Coronary artery (tissue), 2 donors: ENCODE data around the gene TTC31.
A peak's percentile ranks its signal among the peaks of the same experiment; 100 is the strongest.

Experiments used
- DNase-seq: peaks from one replicate; pipeline ENCODE4 v3.0.0-alpha.2; 2017; ENCODE audit warnings: low spot score
- H3K27ac ChIP-seq, 2 donors: fragments of 200-600 bp; sonication (generic); one replicate each; pipeline ENCODE4 v1.5.1; 2016 to 2019
- H3K4me3 ChIP-seq: fragments of 200-600 bp; sonication (generic); 2 replicates; pipeline ENCODE4 v1.5.1; 2016; ENCODE audit warnings: mild to moderate bottlenecking, moderate library complexity
- TF ChIP-seq, protein P1 (sequence below): fragments of 200-600 bp; sonication (generic); IDR thresholded peaks from one replicate; pipeline ENCODE4 v1.5.1; 2019; ENCODE audit warnings: antibody characterized with exemption

The TTC31 gene

DNA sequence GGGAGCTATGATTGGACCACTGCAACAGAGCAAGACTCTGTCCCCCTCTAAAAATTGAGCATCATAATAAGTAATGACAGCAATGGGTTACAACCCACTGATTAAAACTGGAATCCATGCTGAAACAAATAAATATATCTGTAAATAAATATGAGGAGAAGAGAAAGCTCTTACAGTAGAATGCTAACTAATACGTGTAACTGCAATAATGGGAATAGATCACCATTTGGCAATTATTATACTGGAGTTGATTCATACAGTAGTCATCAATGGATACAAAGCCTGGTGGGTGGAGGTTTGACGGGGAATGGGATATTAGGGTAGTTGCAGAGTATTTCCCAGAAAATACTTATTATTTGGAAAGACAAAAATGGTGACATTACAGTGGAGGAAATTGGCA lies 34.1 kb upstream of the TTC31 start:
- TF ChIP-seq, protein P1, sequence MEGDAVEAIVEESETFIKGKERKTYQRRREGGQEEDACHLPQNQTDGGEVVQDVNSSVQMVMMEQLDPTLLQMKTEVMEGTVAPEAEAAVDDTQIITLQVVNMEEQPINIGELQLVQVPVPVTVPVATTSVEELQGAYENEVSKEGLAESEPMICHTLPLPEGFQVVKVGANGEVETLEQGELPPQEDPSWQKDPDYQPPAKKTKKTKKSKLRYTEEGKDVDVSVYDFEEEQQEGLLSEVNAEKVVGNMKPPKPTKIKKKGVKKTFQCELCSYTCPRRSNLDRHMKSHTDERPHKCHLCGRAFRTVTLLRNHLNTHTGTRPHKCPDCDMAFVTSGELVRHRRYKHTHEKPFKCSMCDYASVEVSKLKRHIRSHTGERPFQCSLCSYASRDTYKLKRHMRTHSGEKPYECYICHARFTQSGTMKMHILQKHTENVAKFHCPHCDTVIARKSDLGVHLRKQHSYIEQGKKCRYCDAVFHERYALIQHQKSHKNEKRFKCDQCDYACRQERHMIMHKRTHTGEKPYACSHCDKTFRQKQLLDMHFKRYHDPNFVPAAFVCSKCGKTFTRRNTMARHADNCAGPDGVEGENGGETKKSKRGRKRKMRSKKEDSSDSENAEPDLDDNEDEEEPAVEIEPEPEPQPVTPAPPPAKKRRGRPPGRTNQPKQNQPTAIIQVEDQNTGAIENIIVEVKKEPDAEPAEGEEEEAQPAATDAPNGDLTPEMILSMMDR: no peak
- H3K27ac ChIP-seq: no peak overlapping the region
- no peak for DNase-seq
- no peak overlapping the region for H3K4me3 ChIP-seq

DNA sequence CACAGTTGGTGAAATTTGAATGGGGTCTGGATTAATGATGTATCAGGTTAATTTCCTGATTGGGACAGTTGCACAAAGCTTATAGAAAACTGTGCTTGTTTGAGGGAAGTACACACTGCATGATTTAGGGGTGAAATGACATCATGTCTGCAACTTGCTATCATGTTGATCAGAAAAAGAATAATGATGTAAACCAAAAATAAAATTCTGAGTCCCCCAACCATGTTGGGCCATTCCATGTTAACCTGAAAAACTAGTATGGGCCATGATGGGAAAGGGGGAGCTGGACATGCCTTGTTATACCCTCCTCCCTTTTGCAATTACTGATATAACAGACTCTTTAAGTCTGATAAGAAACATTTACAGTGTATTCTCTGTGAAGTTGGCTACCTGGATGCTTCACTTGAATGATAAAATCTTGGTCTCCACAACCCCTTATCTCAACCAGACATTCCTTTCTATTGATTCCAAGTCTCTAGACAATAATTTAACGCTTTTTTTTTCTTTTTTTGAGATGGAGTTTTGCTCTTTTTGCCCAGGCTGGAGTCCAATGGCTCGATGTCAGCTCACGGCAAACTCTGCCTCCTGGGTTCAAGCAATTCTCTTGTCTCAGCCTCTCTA lies 32.2 kb upstream of the TTC31 start:
- no peak overlapping the region for H3K4me3 ChIP-seq
- TF ChIP-seq, protein P1: no peak
- DNase-seq: no peak

DNA sequence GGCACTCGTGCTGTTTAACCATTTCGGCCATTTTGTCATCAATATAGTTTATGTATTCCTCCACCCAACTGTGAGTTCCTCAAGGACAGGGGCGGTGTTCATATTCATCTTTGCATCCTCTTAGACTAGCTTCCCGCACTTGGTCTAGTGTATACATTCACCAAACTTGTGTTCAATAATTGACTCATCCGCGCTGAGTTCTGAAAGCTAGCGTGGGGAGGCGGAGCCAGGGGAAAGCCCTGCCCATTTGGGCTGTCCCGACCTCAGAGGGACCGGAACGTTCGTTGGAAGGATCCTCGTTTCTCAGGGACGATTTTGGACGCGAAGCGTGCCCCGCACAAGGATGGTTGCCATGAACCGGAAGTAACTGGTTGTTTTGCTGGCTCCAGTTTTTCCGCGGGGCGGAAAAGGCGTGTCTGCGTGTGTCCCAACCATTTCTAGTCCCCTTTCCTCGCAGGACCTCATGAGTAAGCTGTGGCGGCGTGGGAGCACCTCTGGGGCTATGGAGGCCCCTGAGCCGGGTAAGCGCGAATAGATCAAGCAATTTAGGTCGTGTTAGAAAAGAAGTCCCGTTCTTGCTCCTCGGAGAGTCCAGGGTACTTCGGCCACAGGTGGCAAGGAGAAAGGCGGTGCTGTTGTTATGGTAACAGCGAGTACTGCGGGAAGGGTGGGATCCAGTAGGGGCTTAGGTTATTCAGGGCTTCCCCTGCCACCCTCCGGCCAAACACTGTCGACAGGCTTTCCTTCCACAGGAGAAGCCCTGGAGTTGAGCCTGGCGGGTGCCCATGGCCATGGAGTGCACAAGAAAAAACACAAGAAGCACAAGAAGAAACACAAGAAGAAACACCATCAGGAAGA lies 28.0 kb upstream of the TTC31 start, which contains the start of gene INO80B:
Gene INO80B, plus strand, starts transcription at position 434 of the 858 bp plus-strand sequence. Its CDS starts 30 bp downstream, at position 464.
- TF ChIP-seq, protein P1: no peak
- Histone ChIP-seq H3K27ac (peak within 1 kb of the TSS; percentile 47 to 83), H3K4me3 (peak within 1 kb of the TSS; percentile 92)
- DNase-seq: peak; percentile 98

More for the DNA sequence above, 32.2 kb upstream of the TTC31 start:
- H3K27ac ChIP-seq: no peak overlapping the region

DNA sequence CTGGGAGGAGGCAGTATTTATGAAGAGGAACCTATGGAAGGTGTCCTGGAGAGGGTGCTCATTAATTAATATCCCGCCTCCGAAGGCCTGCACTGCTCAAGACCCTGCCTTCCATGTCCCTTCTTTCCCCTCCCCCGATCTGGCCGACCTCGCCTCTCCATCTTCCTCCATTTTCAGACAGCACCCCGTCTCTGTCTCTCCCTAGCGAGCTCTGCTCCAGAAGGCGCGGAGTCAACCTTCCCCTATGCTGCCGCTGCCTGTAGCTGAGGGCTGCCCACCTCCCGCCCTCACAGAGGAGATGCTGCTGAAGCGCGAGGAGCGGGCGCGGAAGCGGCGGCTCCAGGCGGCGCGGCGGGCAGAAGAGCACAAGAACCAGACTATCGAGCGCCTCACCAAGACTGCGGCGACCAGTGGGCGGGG lies 25.7 kb upstream of the TTC31 start:
- no peak for DNase-seq
- H3K4me3 ChIP-seq: peak overlapping the region; percentile 82
- TF ChIP-seq, protein P1: no peak
- H3K27ac ChIP-seq: peak overlapping the region; percentile 96 to 97

DNA sequence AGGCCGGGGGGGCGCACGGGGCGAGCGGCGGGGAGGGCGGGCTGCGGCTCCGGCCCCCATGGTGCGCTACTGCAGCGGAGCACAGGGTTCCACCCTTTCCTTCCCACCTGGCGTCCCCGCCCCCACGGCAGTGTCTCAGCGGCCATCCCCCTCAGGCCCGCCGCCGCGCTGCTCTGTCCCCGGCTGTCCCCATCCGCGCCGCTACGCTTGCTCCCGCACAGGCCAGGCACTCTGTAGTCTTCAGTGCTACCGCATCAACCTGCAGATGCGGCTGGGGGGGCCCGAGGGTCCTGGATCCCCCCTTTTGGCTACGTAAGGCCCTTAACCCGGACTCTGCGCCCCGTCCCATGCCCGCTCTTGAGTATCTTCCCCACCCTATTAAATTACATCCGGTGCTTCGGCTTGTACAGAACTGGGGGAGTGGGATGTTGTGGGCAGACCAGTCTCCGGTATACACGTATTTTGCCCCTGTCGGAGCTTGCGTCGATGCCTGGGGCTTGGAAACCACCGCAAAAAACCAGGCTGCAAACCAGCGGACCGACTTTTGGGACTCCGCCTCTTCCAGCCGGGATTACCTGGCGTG lies 25.2 kb upstream of the TTC31 start:
- no peak for DNase-seq
- H3K4me3 ChIP-seq: peak overlapping the region; percentile 82
- H3K27ac ChIP-seq: peak overlapping the region; percentile 96 to 97
- TF ChIP-seq, protein P1: no peak

DNA sequence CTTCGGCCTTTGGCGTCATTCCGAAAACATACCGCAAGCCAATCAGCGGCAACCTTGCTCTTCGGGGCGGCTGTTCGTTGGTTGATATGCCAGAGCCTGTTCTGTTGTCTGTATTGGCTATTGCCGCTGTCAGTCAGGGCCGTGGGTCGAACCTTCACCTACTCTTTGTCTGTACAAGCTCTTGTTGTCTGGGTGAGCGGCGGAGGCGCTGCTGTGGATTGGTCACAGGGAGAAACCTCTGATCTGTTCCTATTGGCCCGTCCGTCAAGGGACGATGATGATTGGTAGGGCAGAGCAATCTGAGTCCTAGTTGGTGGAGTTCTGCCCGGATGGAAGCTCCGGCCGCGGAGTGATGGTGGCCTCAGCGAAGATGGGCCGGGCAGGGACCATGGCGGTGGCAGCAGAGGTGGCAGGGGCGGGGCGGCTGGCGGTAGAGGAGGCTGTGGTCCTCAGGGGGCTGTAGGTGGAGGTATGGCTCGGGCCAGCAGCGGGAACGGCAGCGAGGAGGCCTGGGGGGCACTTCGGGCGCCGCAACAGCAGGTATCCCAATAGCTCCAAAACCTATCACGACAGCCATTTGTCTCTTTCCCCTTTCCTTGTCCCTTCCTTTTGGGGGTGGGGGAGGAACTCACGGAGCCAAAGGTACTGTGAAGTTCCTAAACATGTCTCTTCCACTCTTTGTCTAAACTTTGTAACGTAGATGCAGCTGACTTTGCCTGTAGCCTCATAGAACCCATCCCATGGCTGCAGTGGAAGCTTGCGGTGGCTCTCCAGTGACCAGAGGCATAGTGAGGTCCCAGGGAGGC lies 24.5 kb upstream of the TTC31 start, which contains the start of gene WBP1:
Gene WBP1, plus strand, starts transcription at position 307 of the 806 bp plus-strand sequence. Its CDS starts 165 bp downstream, at position 472.
- TF ChIP-seq, protein P1: no peak
- peak within 1 kb of the TSS; percentile 82 for H3K4me3 ChIP-seq
- DNase-seq: peak; percentile 100
- H3K27ac ChIP-seq: peak within 1 kb of the TSS; percentile 96 to 97
